Heart left ventricle (tissue), 16 donors: ENCODE results near the gene CABLES1. TPM values are rescaled to one million over a fixed set of nuclear protein-coding genes. Genes with fewer than 3 reads are reported as not detected.

Experiments used
- ATAC-seq, 4 donors: fragments of 200-7000 bp; cut with Tn5 transposase; one replicate each; pipeline ENCODE4 v1.9.1; 2020 to 2022; ENCODE audit warnings: moderate library complexity in 4 of 4, mild to moderate bottlenecking in 3 of 4, moderate number of reproducible peaks in 1 of 4
- DNase-seq, 5 donors: peaks; one replicate each; pipeline ENCODE4 v3.0.0-alpha.2; 2020
- H3K27ac ChIP-seq, 12 donors: fragments of 200-600 bp; sonication (generic) in 4 of 12; one replicate each; pipeline versions ENCODE4 v1.5.0 to v1.8.0; 2016 to 2022; ENCODE audit warnings: mild to moderate bottlenecking in 2 of 12
- H3K27me3 ChIP-seq, 9 donors: fragments of 200-600 bp; sonication (generic) in 2 of 9; one replicate each; pipeline versions ENCODE4 v1.5.1 to v1.8.0; 2016 to 2022; ENCODE audit warnings: mild to moderate bottlenecking in 3 of 9
- H3K36me3 ChIP-seq, 9 donors: fragments of 200-600 bp; sonication (generic) in 2 of 9; one replicate each; pipeline versions ENCODE4 v1.5.0 to v1.8.0; 2018 to 2022; ENCODE audit warnings: mild to moderate bottlenecking in 2 of 9
- H3K4me1 ChIP-seq, 12 donors: fragments of 200-600 bp; sonication (generic) in 4 of 12; one replicate each; pipeline versions ENCODE4 v1.5.0 to v1.8.0; 2016 to 2022; ENCODE audit warnings: mild to moderate bottlenecking in 3 of 12
- H3K4me3 ChIP-seq, 12 donors: fragments of 200-600 bp; sonication (generic) in 4 of 12; one replicate each; pipeline versions ENCODE4 v1.5.0 to v1.8.0; 2017 to 2022; ENCODE audit warnings: mild to moderate bottlenecking in 9 of 12, moderate library complexity in 4 of 12
- H3K9me3 ChIP-seq, 12 donors: fragments of 200-600 bp; sonication (generic) in 4 of 12; one replicate each; pipeline versions ENCODE4 v1.5.0 to v1.8.0; 2016 to 2022; ENCODE audit warnings: mild to moderate bottlenecking in 1 of 12
- POLR2A ChIP-seq, 2 donors: fragments of 450-650 bp; IDR thresholded peaks; one replicate each; pipeline ENCODE4 v1.6.1; 2017; ENCODE audit warnings: antibody characterized with exemption in 2 of 2, mild to moderate bottlenecking in 2 of 2, moderate library complexity in 2 of 2
- WGBS, 4 donors: extraction: QIAGEN DNeasy Blood & Tissue Kit in 2 of 4; methylation state at CpG; one replicate each; pipeline versions ENCODE4 v1.1.5 to v1.1.7; 2013 to 2018; 5-methylcytosine and 5-hydroxymethylcytosine counted together
- intact Hi-C, 10 donors: fragments of 100-400 bp; cut with DNase I; formaldehyde crosslinking; loops; one replicate each; pipeline versions ENCODE4 v1.11.1 to v1.14.2; 2022
- polyA plus RNA-seq, 2 donors: library from polyadenylated mRNA; stranded (reverse); fragments of 200-250 nt; gene quantifications; one replicate each; pipeline ENCODE4 v1.2.3, GENCODE V29; 2013
- total RNA-seq, 9 donors: library from RNA; depleted of rRNA in 2 of 9; stranded (reverse); fragments of >200 nt in 2 of 9; fragmentation: NEBNext Ultra II Directional in 3 of 9; extraction: Animal tissue kit (Norgen Biotek cat#: 25700) in 3 of 9; gene quantifications; one replicate each; pipeline versions ENCODE4 v1.1.0 to v1.2.4, GENCODE V29; 2016 to 2023
- TF ChIP-seq, protein P1 (sequence below), 12 donors: fragments of 200-600 bp; sonication (generic) in 4 of 12; IDR thresholded peaks; one replicate each; pipeline versions ENCODE4 v1.5.0 to v1.8.0; 2018 to 2022; ENCODE audit warnings: antibody characterized with exemption in 12 of 12, mild to moderate bottlenecking in 5 of 12
- donor health status: ischemic (EF 13 %, LVEDD 7.1; RV severe dilation, severe dysfunction).
- donor health status: healthy with polysubstance abuse.
- donor health status: DM: no; HTN: yes; CAD: no.
- donor health status: DM: no; HTN: no; CAD: no.
- donor health status: ischemic (EF 25% LVEDD 6.9; RV normal size, moderate dysfunction).
- donor health status: ischemic (EF 25% LVEDD 5.7; RV mildly dilated, moderate dysfunction).
- donor health status: healthy.
- donor health status: DM: yes; HTN: yes; CAD: no.
- donor health status: ischemic (EF 35%, LVEDD 5.7; RV mildly dilated, moderate dysfunction).
- donor health status: nonischemic (EF 11% LVEDD 7.7; RV severe dilation, severe dysfunction).
- donor health status: DM: yes; HTN: yes; CAD: no.
- donor health status: PGD.
- donor health status: ischemic (EF 29% LVEDD 5.4; RV normal size, mild dysfunction).
- donor health status: nonischemic (EF 23%, LVEDD 6.1; RV moderate dilation, normal function).

CABLES1 gene
- total and polyA plus RNA-seq, 11 donors, result 0.28 to 7.2 (median 2.1) TPM

GRCh38 chr18:23258566-23259469, 123.5 kb downstream of the CABLES1 start:
- ATAC-seq (no peak), DNase-seq (no peak)
- TF ChIP-seq, protein P1, sequence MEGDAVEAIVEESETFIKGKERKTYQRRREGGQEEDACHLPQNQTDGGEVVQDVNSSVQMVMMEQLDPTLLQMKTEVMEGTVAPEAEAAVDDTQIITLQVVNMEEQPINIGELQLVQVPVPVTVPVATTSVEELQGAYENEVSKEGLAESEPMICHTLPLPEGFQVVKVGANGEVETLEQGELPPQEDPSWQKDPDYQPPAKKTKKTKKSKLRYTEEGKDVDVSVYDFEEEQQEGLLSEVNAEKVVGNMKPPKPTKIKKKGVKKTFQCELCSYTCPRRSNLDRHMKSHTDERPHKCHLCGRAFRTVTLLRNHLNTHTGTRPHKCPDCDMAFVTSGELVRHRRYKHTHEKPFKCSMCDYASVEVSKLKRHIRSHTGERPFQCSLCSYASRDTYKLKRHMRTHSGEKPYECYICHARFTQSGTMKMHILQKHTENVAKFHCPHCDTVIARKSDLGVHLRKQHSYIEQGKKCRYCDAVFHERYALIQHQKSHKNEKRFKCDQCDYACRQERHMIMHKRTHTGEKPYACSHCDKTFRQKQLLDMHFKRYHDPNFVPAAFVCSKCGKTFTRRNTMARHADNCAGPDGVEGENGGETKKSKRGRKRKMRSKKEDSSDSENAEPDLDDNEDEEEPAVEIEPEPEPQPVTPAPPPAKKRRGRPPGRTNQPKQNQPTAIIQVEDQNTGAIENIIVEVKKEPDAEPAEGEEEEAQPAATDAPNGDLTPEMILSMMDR (IDR thresholded peaks at IDR 0.05), result no peak
- no peak for TF ChIP-seq POLR2A (IDR thresholded peaks at IDR 0.05)
- Histone ChIP-seq H3K4me1 (peaks cover 8 to 39% (median 20%) of the 10 kb centered on the region in 12 donors), H3K36me3 (peaks cover 0 to 18% (median 0%) of the 10 kb centered on the region in 9 donors), H3K27me3 (no peaks in the 10 kb centered on the region), H3K9me3 (no peaks in the 10 kb centered on the region), H3K4me3 (no peak overlapping the region), H3K27ac (peak overlapping the region in 5 of 12 donors; percentile 16 to 86 (median 66))
- 73 to 88% (median 82%) methylated on average over 15 of the region's 15 CpGs for WGBS, 4 donors
- intact Hi-C loops, result loop anchor here in 1 of 10 donors (5.0 kb wide), 1 partner anchor 103 kb away; no protein-coding TSS in a partner anchor

DNA sequence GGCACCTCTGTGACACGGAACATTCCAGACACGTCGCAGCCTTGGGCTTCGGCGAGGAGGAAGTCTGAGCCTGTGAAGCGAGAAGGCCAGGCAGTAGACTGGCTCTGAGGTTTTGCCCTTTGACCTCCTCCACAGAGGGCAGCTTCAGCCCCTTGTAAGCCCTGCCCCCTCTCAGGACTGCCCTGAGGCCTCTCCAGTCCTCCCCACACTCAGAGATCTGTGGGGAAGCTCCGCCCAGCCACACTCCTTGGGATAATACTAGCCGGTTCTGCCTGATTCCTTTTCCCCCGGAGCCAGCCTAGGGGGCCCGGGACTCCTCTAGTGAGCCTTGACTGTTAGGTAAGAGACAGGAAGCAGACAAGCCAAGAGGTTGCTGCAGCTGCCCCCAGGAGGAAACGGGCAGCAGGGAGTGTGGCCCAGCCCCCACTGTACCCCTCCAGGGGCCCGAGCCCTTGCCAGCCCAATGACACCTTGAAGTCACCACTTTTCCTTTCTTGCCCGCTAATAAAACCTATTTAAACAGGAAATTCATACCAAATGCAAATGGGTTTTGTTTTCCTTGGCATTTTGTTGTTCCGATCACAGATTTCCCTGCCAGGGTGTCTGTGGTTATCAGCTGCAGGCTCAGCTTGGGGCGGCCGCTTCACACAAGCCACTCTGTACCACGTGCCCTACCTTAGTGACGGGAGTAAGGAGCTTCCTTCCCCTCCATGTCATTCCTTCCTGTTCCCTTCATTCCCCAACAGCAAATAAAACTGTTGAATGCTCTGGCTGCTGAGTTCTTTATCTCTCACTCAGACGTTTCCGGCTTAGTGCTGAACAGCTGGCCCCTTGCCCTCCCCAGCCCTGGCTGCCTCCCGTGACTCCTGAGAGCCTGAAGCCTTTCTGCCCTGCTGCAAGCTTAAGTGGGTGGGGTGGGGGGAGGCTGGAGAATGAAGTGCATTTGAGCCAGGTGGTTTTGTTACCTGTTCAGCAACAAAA, 124.7 kb downstream of the CABLES1 start:
- peak overlapping the region; percentile 25 to 86 (median 67) for H3K27ac ChIP-seq
- no peaks in the 10 kb centered on the region for H3K27me3 ChIP-seq
- peaks cover 8 to 40% (median 20%) of the 10 kb centered on the region in 12 donors for H3K4me1 ChIP-seq
- WGBS, 4 donors, result 12 to 18% (median 17%) methylated on average over 21 of the region's 21 CpGs
- peak overlapping the region in 10 of 12 donors; percentile 16 to 47 (median 26) for H3K4me3 ChIP-seq
- TF ChIP-seq POLR2A (IDR thresholded peaks at IDR 0.05), result no peak
- TF ChIP-seq, protein P1 (IDR thresholded peaks at IDR 0.05), result no peak
- no peaks in the 10 kb centered on the region for H3K9me3 ChIP-seq
- ATAC-seq (peak; percentile 76 to 90 (median 83)), DNase-seq (peak; percentile 76 to 85 (median 81))
- intact Hi-C loops, result loop anchor here in 3 of 10 donors (5.0 to 10.0 kb wide), 2 partner anchors 102 to 125 kb away; partner anchors contain the start of gene CABLES1 (in 2 of the 3)
- H3K36me3 ChIP-seq, result peaks cover 0 to 9% (median 0%) of the 10 kb centered on the region in 9 donors

DNA sequence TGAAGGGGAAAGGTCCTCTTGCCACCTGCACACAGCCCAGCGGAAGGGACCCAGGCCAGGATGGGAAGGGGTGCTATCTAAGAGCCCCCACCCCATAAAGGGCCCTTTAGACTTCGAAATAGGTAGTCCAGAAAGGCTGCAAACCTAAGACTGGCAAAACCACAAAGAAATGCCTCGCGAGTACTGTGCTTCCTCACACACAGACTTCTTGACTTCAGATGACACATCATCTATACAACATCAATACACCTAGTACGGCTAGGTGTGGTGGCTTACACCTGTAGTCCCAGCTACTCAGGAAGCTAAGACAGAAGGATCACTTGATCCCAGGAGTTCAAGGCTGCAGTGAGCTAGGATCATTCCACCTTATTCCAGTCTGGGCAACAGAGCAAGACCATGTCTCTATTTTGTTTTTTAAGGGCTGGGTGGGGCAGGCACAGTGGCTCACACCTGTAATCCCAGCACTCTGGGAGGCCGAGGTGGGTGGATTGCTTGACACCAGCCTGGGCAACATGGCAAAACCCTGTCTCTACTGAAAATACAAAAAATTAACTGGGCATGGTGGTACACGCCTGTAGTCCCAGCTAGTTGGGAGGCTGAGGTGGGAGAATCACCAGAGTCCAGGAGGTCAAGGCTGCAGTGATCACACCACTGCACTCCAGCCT, 125.8 kb downstream of the CABLES1 start:
- Histone ChIP-seq H3K27me3 (no peaks in the 10 kb centered on the region), H3K4me3 (no peak overlapping the region), H3K4me1 (peaks cover 8 to 49% (median 20%) of the 10 kb centered on the region in 12 donors), H3K36me3 (no peaks in the 10 kb centered on the region), H3K27ac (peak overlapping the region in 2 of 12 donors; percentile 74 to 86), H3K9me3 (no peaks in the 10 kb centered on the region)
- intact Hi-C loops, result loop anchor here in 2 of 10 donors (10.0 kb wide), 1 partner anchor 126 kb away; the partner anchor contains the start of gene CABLES1 (in 2 of the 2)
- TF ChIP-seq, protein P1 (IDR thresholded peaks at IDR 0.05), result no peak
- no peak for TF ChIP-seq POLR2A (IDR thresholded peaks at IDR 0.05)
- ATAC-seq (no peak), DNase-seq (no peak)
- WGBS, 4 donors, result 85 to 88% (median 86%) methylated on average over 7 of the region's 7 CpGs
